ENCODE data around the gene PMPCB.

DNA sequence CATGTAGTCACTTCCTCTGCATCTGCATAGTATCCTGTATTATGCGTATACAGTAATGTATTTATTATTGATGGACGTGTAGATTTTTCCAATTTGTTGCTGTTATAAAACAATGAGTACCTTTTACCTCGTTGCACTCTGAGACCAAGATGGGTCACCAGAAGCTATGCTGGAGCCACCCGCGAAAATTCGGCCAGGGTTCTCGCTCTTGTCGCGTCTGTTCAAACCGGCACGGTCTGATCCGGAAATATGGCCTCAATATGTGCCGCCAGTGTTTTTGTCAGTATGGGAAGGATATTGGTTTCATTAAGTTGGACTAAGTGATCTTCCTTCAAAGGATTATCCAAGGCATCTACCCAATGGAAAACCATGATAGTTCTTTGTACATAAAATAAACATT lies 51.2 kb downstream of the PMPCB start:
- TF ChIP-seq, protein P1, sequence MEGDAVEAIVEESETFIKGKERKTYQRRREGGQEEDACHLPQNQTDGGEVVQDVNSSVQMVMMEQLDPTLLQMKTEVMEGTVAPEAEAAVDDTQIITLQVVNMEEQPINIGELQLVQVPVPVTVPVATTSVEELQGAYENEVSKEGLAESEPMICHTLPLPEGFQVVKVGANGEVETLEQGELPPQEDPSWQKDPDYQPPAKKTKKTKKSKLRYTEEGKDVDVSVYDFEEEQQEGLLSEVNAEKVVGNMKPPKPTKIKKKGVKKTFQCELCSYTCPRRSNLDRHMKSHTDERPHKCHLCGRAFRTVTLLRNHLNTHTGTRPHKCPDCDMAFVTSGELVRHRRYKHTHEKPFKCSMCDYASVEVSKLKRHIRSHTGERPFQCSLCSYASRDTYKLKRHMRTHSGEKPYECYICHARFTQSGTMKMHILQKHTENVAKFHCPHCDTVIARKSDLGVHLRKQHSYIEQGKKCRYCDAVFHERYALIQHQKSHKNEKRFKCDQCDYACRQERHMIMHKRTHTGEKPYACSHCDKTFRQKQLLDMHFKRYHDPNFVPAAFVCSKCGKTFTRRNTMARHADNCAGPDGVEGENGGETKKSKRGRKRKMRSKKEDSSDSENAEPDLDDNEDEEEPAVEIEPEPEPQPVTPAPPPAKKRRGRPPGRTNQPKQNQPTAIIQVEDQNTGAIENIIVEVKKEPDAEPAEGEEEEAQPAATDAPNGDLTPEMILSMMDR (IDR thresholded peaks at IDR 0.05) = no peak
- TF ChIP-seq POLR2A (IDR thresholded peaks at IDR 0.05) (no peak), POLR2AphosphoS5 (IDR thresholded peaks at IDR 0.05) (no peak), EP300 (IDR thresholded peaks at IDR 0.05) (no peak)
